Activated T-helper 1 cell treated with anti-CD3 and anti-CD28 coated beads, Interleukin-12 subunit alpha, Interleukin-12 subunit beta, Interleukin-2, Interleukin-4 antibody, amounts not matched to agents 30 ng/mL and 10 ng/mL and 1 ng/mL, durations not matched to agents 14 hours and 24 hours and 36 hours (primary cell): Measurements from ENCODE around the gene MMP12. TPM values are rescaled to one million over a fixed set of nuclear protein-coding genes. Genes with fewer than 3 reads are reported as not detected.

ENCODE experiments used
- DNase-seq: peaks from one replicate; pipeline ENCODE4 v3.0.0; 2021; ENCODE audit warnings: low spot score
- H3K27ac Mint-ChIP-seq: one replicate; pipeline ENCODE4 v1.8.0; 2021; ENCODE audit warnings: mild to moderate bottlenecking, mixed read lengths
- H3K27me3 Mint-ChIP-seq: one replicate; pipeline ENCODE4 v1.8.0; 2022; ENCODE audit warnings: mild to moderate bottlenecking, moderate library complexity, mixed read lengths; ENCODE audit not compliant: insufficient read depth
- H3K36me3 Mint-ChIP-seq: one replicate; pipeline ENCODE4 v1.8.0; 2021; ENCODE audit warnings: low read depth, mixed read lengths
- H3K4me1 Mint-ChIP-seq: one replicate; pipeline ENCODE4 v1.8.0; 2021; ENCODE audit warnings: low read depth, mixed read lengths
- H3K4me3 Mint-ChIP-seq: one replicate; pipeline ENCODE4 v1.8.0; 2021; ENCODE audit warnings: mild to moderate bottlenecking, moderate library complexity, mixed read lengths
- H3K9me3 Mint-ChIP-seq: one replicate; pipeline ENCODE4 v1.8.0; 2021; ENCODE audit warnings: mixed read lengths
- intact Hi-C: fragments of 100-400 bp; cut with micrococcal nuclease; formaldehyde crosslinking; loops from one replicate; pipeline ENCODE4 v1.15.1; 2024
- total RNA-seq: library from RNA; stranded (reverse); gene quantifications from 2 replicates; pipeline ENCODE4 v1.2.3, GENCODE V29; 2022

Gene MMP12
- total RNA-seq, 1 donor from 2014 or later = 0.10 TPM

DNA sequence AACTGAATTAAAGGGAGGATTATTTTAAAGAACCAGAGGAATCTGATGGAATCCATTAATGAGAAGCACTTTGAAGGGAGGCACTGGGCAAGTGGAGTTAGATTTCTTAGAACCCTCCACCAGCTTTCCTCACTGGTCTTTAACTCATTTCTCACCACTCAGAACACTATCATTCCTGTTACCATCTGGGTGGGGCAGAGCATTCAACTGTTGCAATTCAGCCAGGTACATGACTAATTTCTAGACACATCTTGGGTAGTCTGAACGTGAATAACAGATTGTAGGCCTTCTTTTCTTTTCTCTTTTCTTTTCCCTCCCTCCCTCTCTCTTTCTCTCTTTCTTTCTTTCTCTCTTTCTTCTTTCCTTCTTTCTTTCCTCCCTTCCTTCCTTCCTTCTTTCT is 61.3 kb downstream of the MMP12 start:
- DNase-seq = no peak
- Mint-ChIP-seq H3K27me3 (peaks cover 1% of the 10 kb centered on the region), H3K9me3 (peaks cover 9% of the 10 kb centered on the region), H3K4me3 (no peak overlapping the region), H3K36me3 (no peaks in the 10 kb centered on the region), H3K27ac (no peak overlapping the region), H3K4me1 (no peaks in the 10 kb centered on the region)
- intact Hi-C loops = no loop called here

Other genes with a start within 250 kb of the MMP12 start
- not detected in 2 replicates for gene MMP20, start 249.7 kb downstream of the MMP12 start, total RNA-seq
- not detected in 2 replicates for gene MMP27, start 169.2 kb downstream of the MMP12 start, total RNA-seq
- not detected in 2 replicates for gene MMP8, start 150.0 kb downstream of the MMP12 start, total RNA-seq
- not detected in 2 replicates for gene MMP10, start 94.4 kb downstream of the MMP12 start, total RNA-seq
- not detected in 2 replicates for gene MMP1, start 76.8 kb downstream of the MMP12 start, total RNA-seq
- gene MMP3, start 31.4 kb downstream of the MMP12 start, total RNA-seq = not detected in 2 replicates
- not detected in 2 replicates for gene MMP13, start 80.8 kb upstream of the MMP12 start, total RNA-seq
- 73.9 and 78.9 TPM in 2 replicates for gene DCUN1D5, start 217.2 kb upstream of the MMP12 start, total RNA-seq
- gene DYNC2H1, start 234.4 kb upstream of the MMP12 start, total RNA-seq = 0.91 and 1.1 TPM in 2 replicates